Parathyroid adenoma (tissue), 2 donors: ENCODE measurements around the gene NELFE.

Source experiments
- H2AFZ ChIP-seq: fragments of 300-600 bp; sonication (generic); one replicate; pipeline ENCODE4 v1.7.0; 2017; ENCODE audit warnings: antibody characterized with exemption, mild to moderate bottlenecking
- H3K27ac ChIP-seq: fragments of 300-600 bp; sonication (generic); one replicate; pipeline ENCODE4 v1.7.0; 2017
- H3K27me3 ChIP-seq: fragments of 300-600 bp; sonication (generic); one replicate; pipeline ENCODE4 v1.7.0; 2017; ENCODE audit warnings: low read length; ENCODE audit not compliant: control insufficient read depth, insufficient read depth
- H3K36me3 ChIP-seq: fragments of 300-600 bp; sonication (generic); one replicate; pipeline ENCODE4 v1.7.0; 2017; ENCODE audit warnings: low read length; ENCODE audit not compliant: control insufficient read depth, insufficient read depth
- H3K4me1 ChIP-seq: fragments of 300-600 bp; sonication (generic); one replicate; pipeline ENCODE4 v1.7.0; 2017; ENCODE audit warnings: control low read depth
- H3K4me2 ChIP-seq: fragments of 300-600 bp; sonication (generic); one replicate; pipeline ENCODE4 v1.7.0; 2017; ENCODE audit warnings: low read length
- H3K4me3 ChIP-seq: fragments of 300-600 bp; sonication (generic); one replicate; pipeline ENCODE4 v1.7.0; 2017; ENCODE audit warnings: low read depth, low read length
- H3K79me2 ChIP-seq: fragments of 300-600 bp; sonication (generic); one replicate; pipeline ENCODE4 v1.7.0; 2017; ENCODE audit warnings: control low read depth
- H3K9ac ChIP-seq: fragments of 300-600 bp; sonication (generic); one replicate; pipeline ENCODE4 v1.7.0; 2017; ENCODE audit warnings: mild to moderate bottlenecking
- H3K9me3 ChIP-seq: fragments of 300-600 bp; sonication (generic); one replicate; pipeline ENCODE4 v1.7.0; 2017; ENCODE audit warnings: low read length; ENCODE audit not compliant: control insufficient read depth
- TF ChIP-seq, protein P1 (sequence below): fragments of 300-600 bp; sonication (generic); IDR thresholded peaks from one replicate; pipeline ENCODE4 v1.7.0; 2017; ENCODE audit warnings: antibody characterized with exemption, mild to moderate bottlenecking
- donor health status: primary hyperparathyroidism.

Gene NELFE

GRCh38 chr6:31971279-31971992, 12.7 kb upstream of the NELFE start:
- Histone ChIP-seq H3K27ac (peak overlapping the region; percentile 95), H3K36me3 (no peaks in the 10 kb centered on the region), H2AFZ (peak overlapping the region; percentile 93), H3K27me3 (no peaks in the 10 kb centered on the region), H3K79me2 (peaks cover 14% of the 10 kb centered on the region), H3K4me3 (peak overlapping the region; percentile 92), H3K9ac (peak overlapping the region; percentile 69), H3K9me3 (no peaks in the 10 kb centered on the region), H3K4me1 (peaks cover 15% of the 10 kb centered on the region), H3K4me2 (peak overlapping the region; percentile 87)
- TF ChIP-seq, protein P1, sequence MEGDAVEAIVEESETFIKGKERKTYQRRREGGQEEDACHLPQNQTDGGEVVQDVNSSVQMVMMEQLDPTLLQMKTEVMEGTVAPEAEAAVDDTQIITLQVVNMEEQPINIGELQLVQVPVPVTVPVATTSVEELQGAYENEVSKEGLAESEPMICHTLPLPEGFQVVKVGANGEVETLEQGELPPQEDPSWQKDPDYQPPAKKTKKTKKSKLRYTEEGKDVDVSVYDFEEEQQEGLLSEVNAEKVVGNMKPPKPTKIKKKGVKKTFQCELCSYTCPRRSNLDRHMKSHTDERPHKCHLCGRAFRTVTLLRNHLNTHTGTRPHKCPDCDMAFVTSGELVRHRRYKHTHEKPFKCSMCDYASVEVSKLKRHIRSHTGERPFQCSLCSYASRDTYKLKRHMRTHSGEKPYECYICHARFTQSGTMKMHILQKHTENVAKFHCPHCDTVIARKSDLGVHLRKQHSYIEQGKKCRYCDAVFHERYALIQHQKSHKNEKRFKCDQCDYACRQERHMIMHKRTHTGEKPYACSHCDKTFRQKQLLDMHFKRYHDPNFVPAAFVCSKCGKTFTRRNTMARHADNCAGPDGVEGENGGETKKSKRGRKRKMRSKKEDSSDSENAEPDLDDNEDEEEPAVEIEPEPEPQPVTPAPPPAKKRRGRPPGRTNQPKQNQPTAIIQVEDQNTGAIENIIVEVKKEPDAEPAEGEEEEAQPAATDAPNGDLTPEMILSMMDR = no peak

DNA sequence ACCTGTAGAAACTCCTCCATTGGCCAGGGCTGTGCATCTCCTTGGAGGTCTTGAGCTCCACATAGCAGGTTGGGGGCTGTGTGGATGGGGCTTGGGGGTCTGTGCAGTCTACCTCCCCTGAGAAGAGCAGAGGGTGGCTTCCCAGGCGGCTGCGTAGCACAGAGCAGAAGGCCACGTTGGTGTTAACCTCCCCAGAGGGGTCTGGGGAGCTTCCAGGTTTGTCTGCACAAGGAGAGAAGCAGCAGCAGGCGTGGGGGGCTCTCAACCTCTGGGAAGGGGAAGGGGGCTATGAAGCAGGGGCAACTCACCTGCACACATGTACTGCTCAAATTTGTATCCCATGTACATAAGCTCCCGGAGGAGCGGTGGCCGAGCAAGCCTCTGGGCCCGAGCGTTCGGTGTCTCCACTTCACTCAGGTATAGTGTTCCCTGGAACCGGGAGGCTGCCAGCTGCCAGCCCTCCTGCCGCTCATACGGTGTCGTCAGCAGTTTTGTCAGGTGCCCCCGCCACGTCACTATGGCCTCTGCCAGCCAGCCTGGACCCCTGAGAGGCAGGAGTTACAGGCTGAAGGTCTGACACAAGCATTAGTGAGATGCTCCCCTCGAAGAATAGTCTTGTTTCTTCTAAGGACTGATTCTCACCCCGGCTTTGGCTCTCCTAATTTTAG, 12.0 kb upstream of the NELFE start:
- H3K9me3 ChIP-seq = no peaks in the 10 kb centered on the region
- H3K79me2 ChIP-seq = peaks cover 14% of the 10 kb centered on the region
- H2AFZ ChIP-seq = no peak overlapping the region
- H3K4me2 ChIP-seq = peak overlapping the region; percentile 87
- H3K4me3 ChIP-seq = peak overlapping the region; percentile 92
- H3K4me1 ChIP-seq = peaks cover 15% of the 10 kb centered on the region
- H3K36me3 ChIP-seq = no peaks in the 10 kb centered on the region
- no peaks in the 10 kb centered on the region for H3K27me3 ChIP-seq
- TF ChIP-seq, protein P1 = no peak
- peak overlapping the region; percentile 95 for H3K27ac ChIP-seq
- H3K9ac ChIP-seq = no peak overlapping the region

GRCh38 chr6:31969712-31970603, 11.2 kb upstream of the NELFE start:
- Histone ChIP-seq H3K4me2 (peak overlapping the region; percentile 87), H3K36me3 (no peaks in the 10 kb centered on the region), H3K27me3 (no peaks in the 10 kb centered on the region), H3K9me3 (no peaks in the 10 kb centered on the region), H3K4me1 (peaks cover 15% of the 10 kb centered on the region), H3K4me3 (no peak overlapping the region), H3K9ac (no peak overlapping the region), H3K79me2 (peaks cover 14% of the 10 kb centered on the region), H2AFZ (no peak overlapping the region), H3K27ac (no peak overlapping the region)
- TF ChIP-seq, protein P1 = no peak

DNA sequence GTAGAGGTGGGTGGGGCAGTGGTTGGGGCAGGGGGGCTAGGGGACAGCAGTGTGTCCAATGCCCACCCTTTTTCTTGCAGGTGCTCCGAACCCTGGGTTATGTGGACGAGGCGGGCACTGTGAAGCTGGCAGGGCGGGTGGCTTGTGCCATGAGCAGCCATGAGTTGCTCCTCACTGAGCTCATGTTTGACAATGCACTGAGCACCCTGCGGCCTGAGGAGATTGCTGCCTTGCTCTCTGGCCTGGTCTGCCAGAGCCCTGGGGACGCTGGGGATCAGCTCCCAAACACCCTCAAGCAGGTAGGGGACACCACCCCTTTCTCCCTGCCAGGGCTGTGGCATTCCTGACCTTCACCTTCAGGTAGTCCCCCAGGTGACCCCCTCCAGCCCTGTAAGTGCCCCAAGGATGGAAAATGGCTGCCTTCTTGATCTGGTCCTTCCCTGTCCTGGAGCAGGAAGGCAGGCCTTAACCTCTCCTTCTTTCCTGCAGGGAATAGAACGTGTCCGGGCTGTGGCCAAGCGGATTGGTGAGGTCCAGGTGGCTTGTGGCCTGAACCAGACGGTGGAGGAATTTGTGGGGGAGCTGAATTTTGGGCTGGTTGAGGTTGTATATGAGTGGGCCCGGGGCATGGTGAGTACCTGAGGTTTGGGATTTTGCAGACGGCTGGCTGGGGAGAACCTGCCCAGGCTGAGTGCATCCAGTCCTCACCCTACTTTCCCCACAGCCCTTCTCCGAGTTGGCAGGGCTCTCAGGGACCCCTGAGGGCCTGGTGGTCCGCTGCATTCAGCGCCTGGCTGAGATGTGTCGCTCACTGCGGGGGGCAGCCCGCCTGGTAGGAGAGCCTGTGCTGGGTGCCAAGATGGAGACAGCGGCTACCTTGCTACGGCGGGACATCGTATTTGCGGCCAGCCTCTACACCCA, 10.3 kb upstream of the NELFE start:
- peaks cover 14% of the 10 kb centered on the region for H3K79me2 ChIP-seq
- no peak overlapping the region for H3K4me2 ChIP-seq
- peaks cover 15% of the 10 kb centered on the region for H3K4me1 ChIP-seq
- no peak overlapping the region for H3K9ac ChIP-seq
- H3K27ac ChIP-seq = no peak overlapping the region
- no peaks in the 10 kb centered on the region for H3K27me3 ChIP-seq
- no peak overlapping the region for H3K4me3 ChIP-seq
- no peaks in the 10 kb centered on the region for H3K36me3 ChIP-seq
- H2AFZ ChIP-seq = no peak overlapping the region
- TF ChIP-seq, protein P1 = no peak
- H3K9me3 ChIP-seq = no peaks in the 10 kb centered on the region
